GM18517 (cell line): ENCODE data around the gene CDON.
"Not testable (repeated sequence)": the region's sequence is repeated elsewhere in the genome, so short reads cannot be mapped to it uniquely, and the experiment has no call there.

Source experiments
- ATAC-seq: cut with Tn5 transposase; IDR thresholded peaks from one replicate; pipeline ENCODE4 v1.9.1; 2021; ENCODE audit warnings: mild to moderate bottlenecking, moderate library complexity; ENCODE audit not compliant: unreplicated experiment

CDON gene

GRCh38 chr11:126046570-126047195 is 16.0 kb downstream of the CDON start:
- no peak for ATAC-seq

GRCh38 chr11:126039485-126040271 is 23.0 kb downstream of the CDON start:
- no peak for ATAC-seq

GRCh38 chr11:126035718-126036117 is 26.9 kb downstream of the CDON start:
- no peak for ATAC-seq

DNA sequence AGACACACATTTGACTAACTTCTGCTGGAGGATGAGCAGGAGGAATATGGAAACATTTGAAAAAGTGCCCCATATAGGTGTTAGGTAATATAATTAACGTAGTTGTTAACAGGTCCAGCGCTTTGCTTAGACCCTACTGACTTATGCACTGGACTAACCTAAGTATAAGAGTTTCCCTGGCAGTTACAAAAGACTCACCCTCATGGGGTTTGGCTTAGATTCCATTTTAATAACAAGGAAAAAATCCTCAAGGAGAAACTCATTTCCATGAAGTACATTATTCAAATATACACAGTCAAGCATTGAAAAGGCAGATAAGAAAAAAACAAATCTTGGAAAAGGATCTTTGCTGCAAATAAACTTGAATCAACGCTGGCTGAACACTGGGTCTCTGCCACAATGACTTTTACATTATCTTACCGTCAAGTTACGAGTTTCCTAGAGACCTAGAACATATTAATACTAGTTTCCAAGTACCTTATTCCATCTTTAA is 27.7 kb downstream of the CDON start:
- no peak for ATAC-seq

DNA sequence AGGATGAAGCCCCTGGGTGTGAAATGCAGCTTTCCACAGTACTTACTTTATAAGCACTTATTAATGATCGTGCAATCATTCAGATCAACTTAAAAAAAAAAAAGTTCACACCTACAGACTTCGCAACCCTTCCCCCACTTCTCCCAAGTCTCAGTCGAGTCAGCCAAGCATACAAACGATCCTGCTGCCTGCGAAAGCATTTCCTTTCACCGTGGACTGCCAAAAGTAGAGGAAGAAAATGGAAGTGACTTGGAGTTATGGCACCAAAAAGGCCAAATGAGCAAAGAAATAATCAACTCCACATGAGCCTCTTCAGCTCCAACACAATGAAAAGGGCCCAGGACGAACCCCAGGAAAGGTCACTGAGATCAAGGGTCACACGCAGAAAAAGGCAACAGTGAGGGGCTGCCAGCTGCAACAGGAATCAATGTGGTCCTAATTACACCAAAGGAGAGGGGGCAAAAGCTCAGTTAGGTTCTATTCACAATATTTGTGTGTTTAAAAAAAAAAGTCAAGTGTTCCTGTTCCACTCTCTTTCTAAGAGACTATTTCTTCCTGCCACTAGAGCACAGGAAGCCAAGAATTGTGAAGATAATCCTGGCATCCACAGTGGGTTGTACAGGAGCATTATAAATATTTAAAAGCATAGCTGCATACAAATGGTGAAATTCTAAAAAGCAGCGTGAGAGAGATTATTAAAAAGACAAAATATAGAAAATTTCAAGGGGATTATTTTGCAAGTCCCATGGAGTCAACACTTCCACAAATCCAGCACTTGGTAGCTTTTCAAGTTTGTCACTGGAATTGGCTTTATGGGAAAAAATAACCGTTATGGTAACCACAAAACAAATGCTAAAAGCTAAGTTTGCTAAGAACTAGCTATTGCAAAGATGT is 28.4 kb downstream of the CDON start:
- no peak for ATAC-seq

- ATAC-seq, result no peak
Measured at GRCh38 chr11:126032375-126032774, 30.3 kb downstream of the CDON start.

DNA sequence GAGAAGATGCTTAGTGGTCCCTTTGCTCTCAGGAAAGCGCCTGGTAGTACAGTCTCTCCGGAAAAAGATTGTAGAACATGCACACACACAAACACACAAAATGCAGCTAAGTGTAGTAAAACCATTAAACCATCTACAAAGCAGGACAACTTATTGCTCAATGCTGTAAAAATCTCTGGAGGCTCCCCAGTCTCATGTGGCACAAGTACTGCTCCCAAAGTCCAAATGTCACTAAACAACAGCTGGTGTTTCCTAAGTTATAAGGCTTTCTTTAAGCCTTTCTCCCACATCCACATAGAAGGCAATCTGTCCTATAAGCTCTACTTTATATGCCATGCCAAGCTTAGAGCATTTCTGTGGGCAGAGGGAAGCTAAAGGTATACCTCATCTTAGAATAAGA is 32.9 kb downstream of the CDON start:
- ATAC-seq, result no peak

- no peak for ATAC-seq
Measured at GRCh38 chr11:126029237-126029636, 33.4 kb downstream of the CDON start.

DNA sequence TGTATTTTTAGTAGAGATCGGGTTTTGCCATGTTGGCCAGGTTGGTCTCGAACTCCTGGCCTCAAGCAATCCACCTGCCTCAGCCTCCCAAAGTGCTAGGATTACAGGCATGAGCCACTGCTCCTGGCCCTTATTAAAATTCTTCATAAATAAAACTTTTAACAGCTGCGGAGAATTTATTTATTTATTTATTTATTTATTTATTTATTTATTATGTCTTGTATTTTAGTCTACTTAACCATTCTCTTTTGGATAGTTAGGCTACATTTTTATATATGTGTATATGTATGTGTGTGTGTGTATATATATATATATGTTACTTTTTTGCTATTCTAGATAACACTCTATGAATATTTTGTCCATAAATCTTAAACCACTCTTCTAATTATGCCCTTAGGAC is 34.1 kb downstream of the CDON start:
- ATAC-seq, result not testable (repeated sequence)

DNA sequence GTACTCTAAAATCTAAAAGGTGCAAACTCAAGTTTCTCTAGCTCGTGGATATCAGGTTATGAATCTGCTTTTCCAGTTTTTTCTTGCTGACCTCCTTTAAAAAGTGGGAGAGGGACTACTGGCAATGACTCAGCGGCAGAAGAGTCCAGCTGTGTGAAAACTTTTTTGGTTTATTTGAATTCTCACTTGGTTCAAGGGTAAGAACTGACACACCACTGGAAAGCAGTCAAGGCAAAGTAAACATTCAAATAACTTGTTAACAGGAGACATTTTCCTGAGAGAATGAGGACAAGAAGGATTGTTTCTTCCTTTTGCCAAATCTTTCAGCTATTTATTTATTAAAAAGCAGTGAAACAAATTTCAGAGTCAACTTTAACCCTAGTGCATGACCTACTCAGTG is 36.1 kb downstream of the CDON start:
- ATAC-seq, result no peak

DNA sequence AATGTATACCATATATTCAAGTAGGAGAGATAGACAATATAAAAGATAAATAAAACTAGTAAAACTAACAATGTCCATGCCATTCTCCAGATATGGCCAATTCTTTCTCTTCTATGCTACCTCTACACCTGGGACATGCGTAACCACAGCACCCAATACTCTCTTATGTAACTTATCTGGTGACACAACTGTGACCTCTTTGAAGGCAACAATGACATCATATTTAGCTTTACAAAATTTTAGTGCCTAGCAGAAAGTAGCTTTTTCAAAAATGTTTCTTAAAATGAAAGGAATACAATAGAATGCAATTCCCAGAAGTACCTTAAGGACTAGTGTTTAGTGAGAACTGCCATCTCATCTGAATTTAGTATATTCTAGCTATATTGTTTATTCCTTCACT is 36.8 kb downstream of the CDON start:
- ATAC-seq, result no peak

DNA sequence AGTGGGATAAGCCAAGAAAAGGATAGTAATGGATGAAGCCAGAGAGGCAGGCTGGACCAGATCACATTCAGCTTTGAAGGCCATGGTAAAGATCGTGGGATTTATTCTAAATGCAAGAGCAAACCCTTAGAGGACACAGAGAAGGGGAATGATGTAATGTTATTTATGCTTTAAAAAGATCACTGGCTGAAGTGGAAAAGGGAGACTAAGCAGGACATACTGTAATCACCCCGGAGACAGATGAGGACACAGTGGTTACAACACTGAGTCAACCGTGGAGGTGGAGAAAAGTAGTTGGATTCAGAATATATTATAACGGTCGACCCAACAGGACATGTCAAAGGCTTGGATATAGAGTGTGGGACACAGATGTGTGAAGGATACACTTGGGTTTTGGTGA is 38.5 kb downstream of the CDON start:
- no peak for ATAC-seq

GRCh38 chr11:126012852-126013251 is 49.8 kb downstream of the CDON start:
- no peak for ATAC-seq

- no peak for ATAC-seq
Measured at GRCh38 chr11:126011754-126012153, 50.9 kb downstream of the CDON start.

- ATAC-seq, result no peak
Measured at GRCh38 chr11:126011265-126011664, 51.4 kb downstream of the CDON start.

DNA sequence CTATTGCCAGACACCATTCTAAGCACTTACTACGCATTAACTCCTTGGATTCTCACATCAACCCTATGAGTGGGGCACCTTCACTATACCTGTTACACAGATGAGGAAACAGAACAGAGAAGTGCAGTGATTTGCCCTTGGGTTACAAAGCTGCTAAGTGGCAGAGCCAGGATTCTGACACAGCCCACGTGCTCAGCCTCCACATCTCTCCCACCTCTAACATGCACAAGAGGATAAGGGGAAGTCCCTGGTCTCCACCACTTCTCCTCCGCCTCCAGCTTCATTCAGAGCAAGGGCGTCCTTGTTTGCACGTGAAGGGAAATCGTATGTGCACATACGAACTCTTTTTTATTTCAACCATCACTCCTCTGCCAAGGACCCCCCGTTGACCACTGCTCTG is 53.7 kb downstream of the CDON start:
- no peak for ATAC-seq

GRCh38 chr11:126007238-126007637 is 55.4 kb downstream of the CDON start:
- no peak for ATAC-seq

DNA sequence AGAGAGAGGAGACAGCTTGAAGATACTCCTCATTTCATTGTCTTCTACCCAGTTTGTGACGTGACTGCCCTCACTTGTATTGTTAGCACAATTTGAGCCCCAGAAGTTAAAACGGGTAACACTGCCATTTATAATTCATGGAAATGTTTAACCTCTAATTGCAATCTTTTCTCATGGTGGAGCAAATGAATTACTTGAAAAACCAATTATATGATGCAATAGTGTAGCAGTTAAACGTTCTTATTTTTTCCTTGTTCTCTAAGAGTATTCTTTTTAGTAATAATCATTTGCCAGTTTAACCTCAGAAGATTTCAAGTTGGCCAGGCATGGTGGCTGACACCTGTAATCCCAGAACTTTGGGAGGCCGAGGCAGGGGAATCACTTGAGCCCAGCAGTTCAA is 56.6 kb downstream of the CDON start:
- no peak for ATAC-seq

- ATAC-seq, result no peak
Measured at GRCh38 chr11:126002181-126002580, 60.5 kb downstream of the CDON start.

DNA sequence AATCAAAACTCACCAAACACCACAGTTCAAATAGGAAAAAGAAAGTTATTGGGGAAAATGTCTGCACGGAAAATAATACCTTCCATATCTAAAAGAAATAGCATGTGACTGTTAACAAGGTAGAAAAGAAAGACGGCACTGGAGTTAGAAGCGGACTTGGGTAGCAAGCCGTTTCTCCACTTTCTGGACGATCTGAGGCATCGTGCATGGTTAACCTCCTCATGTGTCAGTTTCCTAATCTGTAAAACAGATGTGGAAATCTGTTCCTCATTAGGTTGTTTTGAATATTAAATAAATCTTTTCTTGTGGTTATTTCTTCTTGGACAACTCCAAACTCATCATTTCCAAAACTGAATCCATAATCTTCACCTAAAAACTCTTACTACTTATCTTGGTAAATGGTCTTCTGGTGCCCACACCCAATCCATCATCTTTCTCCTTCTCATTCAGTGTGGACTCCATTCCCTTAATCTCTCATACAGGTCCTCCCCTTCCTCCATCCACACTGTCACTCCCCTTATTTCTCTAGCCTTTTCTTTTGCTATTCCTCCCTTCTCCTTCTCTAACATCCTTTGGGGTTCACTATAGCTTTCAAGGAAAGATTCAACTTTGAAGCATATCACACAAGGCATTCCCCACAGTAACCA is 63.3 kb downstream of the CDON start:
- ATAC-seq, result no peak

DNA sequence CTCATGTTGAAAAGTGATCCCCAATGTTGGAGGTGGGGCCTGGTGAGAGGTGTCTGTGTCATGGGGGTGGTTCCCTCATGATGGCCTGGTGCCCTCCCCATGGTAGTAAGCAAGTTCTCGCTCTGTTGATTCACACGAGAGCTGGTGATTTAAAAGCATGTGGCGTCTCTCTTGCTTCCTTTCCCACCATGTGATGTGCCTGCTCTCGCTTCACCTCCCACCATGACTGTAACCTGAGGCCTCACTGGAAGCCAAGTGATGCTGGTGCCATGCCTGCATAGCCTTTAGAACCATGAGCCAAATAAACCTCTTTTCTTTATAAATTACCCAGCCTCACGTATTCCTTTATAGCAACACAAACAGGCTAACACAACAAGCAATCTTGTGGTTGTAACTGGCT is 64.4 kb downstream of the CDON start:
- no peak for ATAC-seq
